ENCODE results near the gene SDK1.

SDK1 gene

DNA sequence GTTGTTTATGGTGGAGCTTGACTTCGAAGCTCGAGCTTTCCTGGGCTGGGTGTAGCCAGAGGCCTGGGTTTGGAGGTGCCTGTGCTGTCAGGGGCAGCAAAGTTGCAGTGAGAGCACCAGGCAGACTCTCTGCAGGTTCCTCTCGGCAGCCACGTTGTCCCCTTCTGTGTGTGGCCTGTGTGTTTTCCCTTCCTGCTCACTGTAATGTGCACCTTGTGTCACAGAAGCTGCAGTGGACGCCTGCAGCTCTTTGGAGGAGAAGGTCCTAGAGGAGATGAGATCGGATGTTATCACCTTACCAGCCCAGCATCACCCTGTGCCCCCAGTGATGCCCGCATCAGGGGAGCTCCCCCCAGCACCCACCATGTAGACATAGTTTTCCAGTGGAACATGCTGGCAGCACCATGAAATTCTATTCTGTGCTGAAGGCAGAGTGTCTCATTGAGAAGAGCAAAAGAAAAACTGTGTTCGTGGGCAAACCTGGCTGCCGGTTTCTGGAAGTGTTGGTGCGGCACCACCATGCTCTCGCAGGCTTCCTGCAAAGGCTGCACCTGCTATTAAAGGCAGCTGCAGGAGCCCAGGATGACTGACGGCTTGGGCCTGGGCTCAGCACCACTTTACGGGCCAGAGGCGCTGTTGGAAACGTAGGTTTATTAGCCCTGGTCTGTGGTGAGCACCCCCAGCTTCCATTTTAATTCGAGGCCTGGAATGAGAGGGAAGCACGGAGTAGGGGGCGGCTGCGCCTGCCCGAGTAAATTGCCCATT, 771.3 kb downstream of the SDK1 start:
- Histone ChIP-seq H2AFZ (no peak overlapping the region), H3K9ac (no peak overlapping the region), H3K4me2 (ENCODE audit: low read length) (no peak overlapping the region), H3K79me2 (no peaks in the 10 kb centered on the region), H3K36me3 (ENCODE audit: control insufficient read depth, insufficient read depth, low read length) (no peaks in the 10 kb centered on the region), H3K4me3 (ENCODE audit: low read depth, low read length) (no peak overlapping the region), H3K27me3 (ENCODE audit: control insufficient read depth, insufficient read depth, low read length) (no peaks in the 10 kb centered on the region), H3K9me3 (ENCODE audit: control insufficient read depth, low read length) (no peaks in the 10 kb centered on the region), H3K4me1 (no peaks in the 10 kb centered on the region), H3K27ac (no peak overlapping the region)
- TF ChIP-seq, protein P1, sequence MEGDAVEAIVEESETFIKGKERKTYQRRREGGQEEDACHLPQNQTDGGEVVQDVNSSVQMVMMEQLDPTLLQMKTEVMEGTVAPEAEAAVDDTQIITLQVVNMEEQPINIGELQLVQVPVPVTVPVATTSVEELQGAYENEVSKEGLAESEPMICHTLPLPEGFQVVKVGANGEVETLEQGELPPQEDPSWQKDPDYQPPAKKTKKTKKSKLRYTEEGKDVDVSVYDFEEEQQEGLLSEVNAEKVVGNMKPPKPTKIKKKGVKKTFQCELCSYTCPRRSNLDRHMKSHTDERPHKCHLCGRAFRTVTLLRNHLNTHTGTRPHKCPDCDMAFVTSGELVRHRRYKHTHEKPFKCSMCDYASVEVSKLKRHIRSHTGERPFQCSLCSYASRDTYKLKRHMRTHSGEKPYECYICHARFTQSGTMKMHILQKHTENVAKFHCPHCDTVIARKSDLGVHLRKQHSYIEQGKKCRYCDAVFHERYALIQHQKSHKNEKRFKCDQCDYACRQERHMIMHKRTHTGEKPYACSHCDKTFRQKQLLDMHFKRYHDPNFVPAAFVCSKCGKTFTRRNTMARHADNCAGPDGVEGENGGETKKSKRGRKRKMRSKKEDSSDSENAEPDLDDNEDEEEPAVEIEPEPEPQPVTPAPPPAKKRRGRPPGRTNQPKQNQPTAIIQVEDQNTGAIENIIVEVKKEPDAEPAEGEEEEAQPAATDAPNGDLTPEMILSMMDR (IDR thresholded peaks at IDR 0.05): no peak

DNA sequence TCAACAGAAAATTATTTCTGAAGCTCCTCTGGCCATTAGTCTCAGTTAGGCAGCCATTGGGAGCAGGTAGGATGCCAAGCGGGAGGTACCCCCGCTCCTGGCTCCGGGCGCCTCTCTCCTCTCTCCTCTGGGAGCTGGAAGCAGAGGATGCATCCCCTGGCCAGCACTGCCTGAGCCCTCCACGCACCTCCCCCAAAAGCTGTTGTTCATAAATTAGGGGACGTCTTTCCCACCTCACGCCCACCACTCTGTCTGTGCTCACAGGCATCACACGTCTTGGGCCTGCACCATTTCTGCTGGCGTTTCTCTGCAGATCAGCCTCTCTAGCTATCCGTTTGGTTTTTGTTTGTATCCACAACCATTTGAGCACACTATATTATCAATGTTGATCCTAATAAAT, 772.0 kb downstream of the SDK1 start:
- H3K4me1 ChIP-seq: no peaks in the 10 kb centered on the region
- TF ChIP-seq, protein P1 (IDR thresholded peaks at IDR 0.05): no peak

GRCh38 chr7:4073750-4074149, 772.7 kb downstream of the SDK1 start:
- no peak overlapping the region for H3K4me3 ChIP-seq (ENCODE audit: low read depth, low read length)
- H3K9ac ChIP-seq: no peak overlapping the region

More for the DNA sequence above, 772.0 kb downstream of the SDK1 start:
- Histone ChIP-seq H3K9ac (no peak overlapping the region), H3K36me3 (ENCODE audit: control insufficient read depth, insufficient read depth, low read length) (no peaks in the 10 kb centered on the region), H3K4me2 (ENCODE audit: low read length) (no peak overlapping the region), H3K27me3 (ENCODE audit: control insufficient read depth, insufficient read depth, low read length) (no peaks in the 10 kb centered on the region), H3K4me3 (ENCODE audit: low read depth, low read length) (no peak overlapping the region), H2AFZ (no peak overlapping the region), H3K79me2 (no peaks in the 10 kb centered on the region), H3K27ac (no peak overlapping the region), H3K9me3 (ENCODE audit: control insufficient read depth, low read length) (no peaks in the 10 kb centered on the region)

DNA sequence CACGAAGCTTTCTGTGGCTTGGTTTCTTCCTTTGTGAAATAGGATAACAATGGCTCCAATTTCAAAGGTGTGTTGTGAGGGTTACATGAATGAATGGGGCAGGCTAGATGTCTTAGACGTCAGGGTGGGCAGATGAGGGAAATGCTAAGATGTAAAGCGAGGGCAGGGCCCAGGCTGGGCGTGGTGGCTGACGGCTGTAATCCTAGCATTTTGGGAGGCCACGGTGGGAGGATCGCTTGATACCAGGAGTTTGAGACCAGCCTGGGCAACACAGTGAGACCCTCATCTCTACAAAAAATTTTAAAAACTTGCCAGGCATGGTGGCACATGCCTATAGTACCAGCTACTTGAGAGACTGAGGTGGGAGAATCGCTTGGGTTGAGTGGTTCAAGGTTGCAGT, 773.4 kb downstream of the SDK1 start:
- H3K4me3 ChIP-seq (ENCODE audit: low read depth, low read length): no peak overlapping the region
- H3K36me3 ChIP-seq (ENCODE audit: control insufficient read depth, insufficient read depth, low read length): no peaks in the 10 kb centered on the region
- H3K79me2 ChIP-seq: no peaks in the 10 kb centered on the region
- no peaks in the 10 kb centered on the region for H3K9me3 ChIP-seq (ENCODE audit: control insufficient read depth, low read length)
- TF ChIP-seq, protein P1 (IDR thresholded peaks at IDR 0.05): no peak
- no peak overlapping the region for H2AFZ ChIP-seq
- no peaks in the 10 kb centered on the region for H3K27me3 ChIP-seq (ENCODE audit: control insufficient read depth, insufficient read depth, low read length)
- H3K4me2 ChIP-seq (ENCODE audit: low read length): no peak overlapping the region
- no peak overlapping the region for H3K27ac ChIP-seq
- H3K9ac ChIP-seq: no peak overlapping the region
- H3K4me1 ChIP-seq: no peaks in the 10 kb centered on the region

More at GRCh38 chr7:4073750-4074149, 772.7 kb downstream of the SDK1 start:
- TF ChIP-seq, protein P1 (IDR thresholded peaks at IDR 0.05): no peak
- Histone ChIP-seq H3K27me3 (ENCODE audit: control insufficient read depth, insufficient read depth, low read length) (no peaks in the 10 kb centered on the region), H3K27ac (no peak overlapping the region), H3K79me2 (no peaks in the 10 kb centered on the region), H2AFZ (no peak overlapping the region), H3K9me3 (ENCODE audit: control insufficient read depth, low read length) (no peaks in the 10 kb centered on the region), H3K4me1 (no peaks in the 10 kb centered on the region), H3K4me2 (ENCODE audit: low read length) (no peak overlapping the region), H3K36me3 (ENCODE audit: control insufficient read depth, insufficient read depth, low read length) (no peaks in the 10 kb centered on the region)

DNA sequence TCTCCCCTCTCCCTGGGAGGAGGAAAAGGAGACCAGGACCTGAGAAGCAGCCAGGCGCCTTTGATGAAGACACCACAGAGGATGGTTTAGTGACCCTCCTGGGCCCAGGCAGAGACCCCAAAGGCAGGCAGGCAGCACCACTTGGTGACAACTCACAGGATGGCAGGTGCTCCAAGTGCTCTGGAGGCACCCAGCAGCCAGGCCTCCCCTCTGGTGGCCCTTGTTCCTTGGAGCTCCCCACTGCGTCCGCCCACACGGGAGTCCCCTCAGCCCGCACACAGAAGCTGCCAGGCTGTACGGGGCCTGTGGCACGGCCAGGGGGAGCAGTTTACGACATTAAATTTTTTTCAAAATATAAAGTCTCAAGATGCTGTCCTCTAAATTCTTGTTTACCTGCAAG, 773.9 kb downstream of the SDK1 start:
- Histone ChIP-seq H3K9me3 (ENCODE audit: control insufficient read depth, low read length) (no peaks in the 10 kb centered on the region), H2AFZ (no peak overlapping the region)

More for the DNA sequence above, 773.9 kb downstream of the SDK1 start:
- H3K9ac ChIP-seq: no peak overlapping the region
- TF ChIP-seq, protein P1 (IDR thresholded peaks at IDR 0.05): no peak
- no peaks in the 10 kb centered on the region for H3K36me3 ChIP-seq (ENCODE audit: control insufficient read depth, insufficient read depth, low read length)
- H3K27me3 ChIP-seq (ENCODE audit: control insufficient read depth, insufficient read depth, low read length): no peaks in the 10 kb centered on the region
- no peak overlapping the region for H3K27ac ChIP-seq
- no peaks in the 10 kb centered on the region for H3K4me1 ChIP-seq
- no peak overlapping the region for H3K4me3 ChIP-seq (ENCODE audit: low read depth, low read length)
- H3K79me2 ChIP-seq: no peaks in the 10 kb centered on the region
- H3K4me2 ChIP-seq (ENCODE audit: low read length): no peak overlapping the region

All from parathyroid adenoma (tissue), 2 donors.